Astrocyte of the spinal cord (primary cell): Measurements from ENCODE around the gene ATP6V0D1.

ENCODE experiments used
- DNase-seq: peaks from one replicate; pipeline ENCODE4 v3.0.0; 2011; ENCODE audit warnings: low read depth, low spot score
- H3K4me3 ChIP-seq: 2 replicates; pipeline ENCODE4 v1.5.1; 2011; ENCODE audit warnings: low read depth, mild to moderate bottlenecking, low read length, moderate library complexity
- in situ Hi-C: cut with HindIII; loops from 2 replicates; pipeline ENCODE4 v1.10.0; 2017; ENCODE audit warnings: low sequenced_read_pairs
- TF ChIP-seq, protein P1 (sequence below): IDR thresholded peaks from 2 replicates; pipeline ENCODE4 v1.5.1; 2012; ENCODE audit warnings: low read depth, mild to moderate bottlenecking, low read length, inconsistent platforms

The ATP6V0D1 gene

DNA sequence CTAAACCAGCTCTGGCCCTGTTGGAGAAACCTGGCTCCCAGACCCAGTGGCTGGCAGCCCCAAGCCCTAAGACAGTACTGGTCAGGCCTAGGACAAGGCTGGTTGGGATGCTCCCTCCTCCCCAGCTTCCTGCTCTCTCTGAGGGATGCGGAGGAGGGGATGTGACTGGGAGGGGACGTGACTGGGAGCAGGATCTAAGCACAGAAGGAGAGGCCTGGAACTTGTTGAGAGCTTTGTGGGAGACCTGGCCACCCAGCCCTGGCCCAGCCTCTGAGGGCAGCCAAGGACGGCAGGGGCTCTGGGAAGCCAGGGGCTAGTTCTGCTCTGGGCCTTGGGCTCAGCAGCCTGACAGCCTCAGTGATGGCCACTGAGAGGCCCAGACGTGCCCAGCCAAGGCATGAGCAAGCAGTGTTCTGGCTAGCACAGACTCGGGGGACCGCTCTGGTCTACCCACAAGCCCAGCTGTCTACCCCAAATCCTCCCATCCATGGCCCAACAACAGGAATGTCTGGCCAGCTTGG is 22.8 kb downstream of the ATP6V0D1 start:
- TF ChIP-seq, protein P1, sequence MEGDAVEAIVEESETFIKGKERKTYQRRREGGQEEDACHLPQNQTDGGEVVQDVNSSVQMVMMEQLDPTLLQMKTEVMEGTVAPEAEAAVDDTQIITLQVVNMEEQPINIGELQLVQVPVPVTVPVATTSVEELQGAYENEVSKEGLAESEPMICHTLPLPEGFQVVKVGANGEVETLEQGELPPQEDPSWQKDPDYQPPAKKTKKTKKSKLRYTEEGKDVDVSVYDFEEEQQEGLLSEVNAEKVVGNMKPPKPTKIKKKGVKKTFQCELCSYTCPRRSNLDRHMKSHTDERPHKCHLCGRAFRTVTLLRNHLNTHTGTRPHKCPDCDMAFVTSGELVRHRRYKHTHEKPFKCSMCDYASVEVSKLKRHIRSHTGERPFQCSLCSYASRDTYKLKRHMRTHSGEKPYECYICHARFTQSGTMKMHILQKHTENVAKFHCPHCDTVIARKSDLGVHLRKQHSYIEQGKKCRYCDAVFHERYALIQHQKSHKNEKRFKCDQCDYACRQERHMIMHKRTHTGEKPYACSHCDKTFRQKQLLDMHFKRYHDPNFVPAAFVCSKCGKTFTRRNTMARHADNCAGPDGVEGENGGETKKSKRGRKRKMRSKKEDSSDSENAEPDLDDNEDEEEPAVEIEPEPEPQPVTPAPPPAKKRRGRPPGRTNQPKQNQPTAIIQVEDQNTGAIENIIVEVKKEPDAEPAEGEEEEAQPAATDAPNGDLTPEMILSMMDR: no peak
- no peak overlapping the region for H3K4me3 ChIP-seq
- in situ Hi-C loops: no loop called here
- no peak for DNase-seq

DNA sequence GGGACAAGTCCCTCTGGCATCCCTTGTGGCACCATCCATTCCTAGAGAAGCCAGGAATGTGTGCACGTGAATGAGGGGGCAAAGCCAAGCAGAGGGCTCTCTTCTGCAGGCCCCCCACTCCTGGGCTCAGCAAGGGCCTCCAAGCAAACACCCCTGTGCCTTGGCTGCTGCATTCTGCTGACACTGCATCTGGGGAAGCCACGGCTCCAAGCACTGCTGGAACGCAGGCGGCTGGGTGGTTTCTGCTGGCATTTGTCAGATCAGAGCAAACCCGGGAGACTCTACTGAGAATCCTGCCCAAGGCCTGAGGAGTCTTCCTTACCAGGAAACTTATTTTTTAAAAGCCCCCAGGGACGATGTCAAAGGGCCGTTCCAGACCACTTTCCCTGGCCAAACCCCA is 23.3 kb downstream of the ATP6V0D1 start:
- in situ Hi-C loops: no loop called here
- no peak for DNase-seq
- TF ChIP-seq, protein P1: no peak
- H3K4me3 ChIP-seq: no peak overlapping the region

DNA sequence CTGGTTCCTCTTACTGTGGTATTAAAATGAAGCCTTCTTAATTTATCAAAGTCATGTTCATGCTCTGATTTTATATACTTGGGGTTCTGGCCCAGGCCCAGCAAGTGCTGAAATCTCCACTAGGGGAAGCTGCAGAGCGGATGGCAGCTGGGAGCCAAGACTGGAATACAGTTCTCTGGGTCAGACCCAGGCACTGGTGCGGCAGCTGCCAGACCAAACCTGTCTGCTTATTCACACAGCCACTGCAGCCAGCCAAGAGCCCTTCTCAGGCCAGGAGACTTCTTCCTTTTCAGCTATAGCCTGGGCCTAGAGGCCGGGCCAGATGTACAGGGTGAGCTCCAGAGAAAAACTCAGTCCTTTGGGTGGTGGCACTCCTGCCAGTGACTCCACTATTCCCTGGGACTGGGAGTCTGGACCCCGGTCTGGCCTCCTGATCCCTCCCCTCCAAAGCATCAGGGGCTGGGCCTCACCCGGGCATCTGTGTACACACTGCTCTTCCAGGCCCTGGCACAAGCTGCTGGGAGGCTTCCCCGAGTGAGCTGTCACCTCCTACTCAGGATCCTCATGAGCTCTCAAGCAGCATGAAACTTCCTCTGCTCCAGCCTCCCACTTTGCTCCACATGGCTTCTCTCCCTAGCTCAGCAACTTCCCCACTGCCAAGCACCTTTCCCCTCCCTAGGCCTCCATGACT is 24.4 kb downstream of the ATP6V0D1 start:
- peak; percentile 36 for DNase-seq
- TF ChIP-seq, protein P1: peak; percentile 54
- no peak overlapping the region for H3K4me3 ChIP-seq
- in situ Hi-C loops: no loop called here

DNA sequence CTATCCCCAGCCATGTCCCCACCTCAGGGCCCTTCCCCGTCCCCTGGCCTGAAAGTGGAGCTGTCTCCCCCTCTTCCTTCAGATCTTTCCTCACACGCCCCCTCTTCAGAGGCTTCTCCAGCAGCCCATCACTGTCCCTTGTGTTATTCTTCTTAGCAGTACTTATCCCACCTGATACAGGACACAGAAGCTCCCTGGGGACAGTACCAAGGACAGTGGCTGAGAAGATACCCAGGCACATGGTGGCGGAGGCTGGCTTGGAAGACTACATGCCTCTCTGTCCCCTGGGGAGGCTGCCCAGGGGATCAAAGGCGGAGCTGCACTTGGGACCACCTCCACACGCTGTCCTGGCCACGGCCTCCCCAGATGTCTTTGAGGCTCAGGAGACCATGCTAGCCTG is 26.1 kb downstream of the ATP6V0D1 start:
- TF ChIP-seq, protein P1: no peak
- no peak overlapping the region for H3K4me3 ChIP-seq
- no peak for DNase-seq
- in situ Hi-C loops: no loop called here

- H3K4me3 ChIP-seq: no peak overlapping the region
- no peak for DNase-seq
- TF ChIP-seq, protein P1: no peak
- in situ Hi-C loops: no loop called here
Measured at GRCh38 chr16:67454104-67454503, 26.9 kb downstream of the ATP6V0D1 start.

- H3K4me3 ChIP-seq: no peak overlapping the region
- TF ChIP-seq, protein P1: no peak
- in situ Hi-C loops: no loop called here
- DNase-seq: no peak
Measured at GRCh38 chr16:67451704-67452435, 29.1 kb downstream of the ATP6V0D1 start.
